Duodenal mucosa (tissue), 2 donors: ENCODE measurements around the gene TTC28.

ENCODE experiments used
- H3K27ac ChIP-seq: one replicate; pipeline ENCODE4 v1.7.0; 2013; ENCODE audit warnings: low read depth, low read length
- H3K27me3 ChIP-seq, 2 donors: one replicate each; pipeline ENCODE4 v1.7.0; 2013; ENCODE audit warnings: low read length in 2 of 2, control low read depth in 1 of 2; ENCODE audit not compliant: insufficient read depth in 2 of 2, control insufficient read depth in 1 of 2
- H3K36me3 ChIP-seq, 2 donors: one replicate each; pipeline ENCODE4 v1.7.0; 2013; ENCODE audit warnings: low read length in 2 of 2, control low read depth in 1 of 2; ENCODE audit not compliant: insufficient read depth in 2 of 2, control insufficient read depth in 1 of 2
- H3K4me1 ChIP-seq, 2 donors: one replicate each; pipeline ENCODE4 v1.7.0; 2013; ENCODE audit warnings: low read length in 2 of 2, control low read depth in 1 of 2; ENCODE audit not compliant: insufficient read depth in 2 of 2, control insufficient read depth in 1 of 2
- H3K4me3 ChIP-seq, 2 donors: one replicate each; pipeline ENCODE4 v1.7.0; 2013; ENCODE audit warnings: low read length in 2 of 2, low read depth in 1 of 2
- H3K9ac ChIP-seq, 2 donors: one replicate each; pipeline ENCODE4 v1.7.0; 2013; ENCODE audit warnings: low read length in 2 of 2, low read depth in 1 of 2
- H3K9me3 ChIP-seq, 2 donors: one replicate each; pipeline ENCODE4 v1.7.0; 2013; ENCODE audit warnings: low read length in 2 of 2, control low read depth in 1 of 2; ENCODE audit not compliant: control insufficient read depth in 1 of 2

The TTC28 gene

GRCh38 chr22:28129319-28129962 is 550.2 kb downstream of the TTC28 start:
- H3K4me1 ChIP-seq: no peaks in the 10 kb centered on the region
- H3K9me3 ChIP-seq: no peaks in the 10 kb centered on the region
- H3K9ac ChIP-seq: no peak overlapping the region
- H3K4me3 ChIP-seq: no peak overlapping the region
- no peaks in the 10 kb centered on the region for H3K27me3 ChIP-seq
- H3K36me3 ChIP-seq: no peaks in the 10 kb centered on the region
- H3K27ac ChIP-seq: no peak overlapping the region

GRCh38 chr22:28128827-28129226 is 550.8 kb downstream of the TTC28 start:
- Histone ChIP-seq H3K4me1 (no peaks in the 10 kb centered on the region), H3K27me3 (no peaks in the 10 kb centered on the region), H3K9ac (no peak overlapping the region), H3K27ac (no peak overlapping the region), H3K4me3 (no peak overlapping the region), H3K9me3 (no peaks in the 10 kb centered on the region), H3K36me3 (no peaks in the 10 kb centered on the region)

- Histone ChIP-seq H3K9ac (no peak overlapping the region), H3K4me1 (no peaks in the 10 kb centered on the region), H3K27ac (no peak overlapping the region), H3K9me3 (no peaks in the 10 kb centered on the region), H3K27me3 (no peaks in the 10 kb centered on the region), H3K36me3 (no peaks in the 10 kb centered on the region), H3K4me3 (no peak overlapping the region)
Observed at GRCh38 chr22:28125799-28126198, 553.8 kb downstream of the TTC28 start.

GRCh38 chr22:28123989-28124766 is 555.5 kb downstream of the TTC28 start:
- H3K4me3 ChIP-seq: no peak overlapping the region
- H3K9ac ChIP-seq: no peak overlapping the region
- no peaks in the 10 kb centered on the region for H3K9me3 ChIP-seq
- H3K36me3 ChIP-seq: no peaks in the 10 kb centered on the region
- H3K4me1 ChIP-seq: no peaks in the 10 kb centered on the region
- H3K27me3 ChIP-seq: no peaks in the 10 kb centered on the region
- H3K27ac ChIP-seq: no peak overlapping the region

- H3K36me3 ChIP-seq: no peaks in the 10 kb centered on the region
Observed at GRCh38 chr22:28120691-28121592, 558.7 kb downstream of the TTC28 start.

GRCh38 chr22:28118957-28119631 is 560.5 kb downstream of the TTC28 start:
- H3K36me3 ChIP-seq: no peaks in the 10 kb centered on the region
- H3K9me3 ChIP-seq: no peaks in the 10 kb centered on the region
- H3K4me3 ChIP-seq: no peak overlapping the region
- no peaks in the 10 kb centered on the region for H3K4me1 ChIP-seq
- H3K27me3 ChIP-seq: no peaks in the 10 kb centered on the region
- no peak overlapping the region for H3K27ac ChIP-seq
- no peak overlapping the region for H3K9ac ChIP-seq

More at GRCh38 chr22:28120691-28121592, 558.7 kb downstream of the TTC28 start:
- Histone ChIP-seq H3K4me1 (no peaks in the 10 kb centered on the region), H3K27me3 (no peaks in the 10 kb centered on the region), H3K27ac (no peak overlapping the region), H3K9ac (peak overlapping the region in 1 of 2 donors; percentile 3), H3K4me3 (no peak overlapping the region), H3K9me3 (no peaks in the 10 kb centered on the region)

GRCh38 chr22:28116219-28116673 is 563.4 kb downstream of the TTC28 start:
- H3K9ac ChIP-seq: no peak overlapping the region
- H3K36me3 ChIP-seq: no peaks in the 10 kb centered on the region
- no peak overlapping the region for H3K4me3 ChIP-seq
- H3K27me3 ChIP-seq: no peaks in the 10 kb centered on the region
- no peaks in the 10 kb centered on the region for H3K4me1 ChIP-seq
- H3K9me3 ChIP-seq: no peaks in the 10 kb centered on the region
- no peak overlapping the region for H3K27ac ChIP-seq

- H3K4me1 ChIP-seq: no peaks in the 10 kb centered on the region
- H3K27ac ChIP-seq: no peak overlapping the region
- H3K36me3 ChIP-seq: no peaks in the 10 kb centered on the region
- H3K4me3 ChIP-seq: no peak overlapping the region
- H3K9ac ChIP-seq: no peak overlapping the region
- no peaks in the 10 kb centered on the region for H3K9me3 ChIP-seq
- no peaks in the 10 kb centered on the region for H3K27me3 ChIP-seq
Observed at GRCh38 chr22:28115426-28115825, 564.2 kb downstream of the TTC28 start.

- Histone ChIP-seq H3K27ac (no peak overlapping the region), H3K36me3 (no peaks in the 10 kb centered on the region), H3K27me3 (no peaks in the 10 kb centered on the region), H3K9me3 (no peaks in the 10 kb centered on the region), H3K4me3 (no peak overlapping the region), H3K4me1 (no peaks in the 10 kb centered on the region), H3K9ac (no peak overlapping the region)
Observed at GRCh38 chr22:28112548-28113043, 567.0 kb downstream of the TTC28 start.
